ENCODE data around the gene JAZF1. TPM values are rescaled to one million over a fixed set of nuclear protein-coding genes. Genes with fewer than 3 reads are reported as not detected.
A peak's percentile ranks its signal among the peaks of the same experiment; 100 is the strongest.

The JAZF1 gene
- total and polyA plus RNA-seq, 3 experiments from 2014 or later, result 3.2 to 5.1 (median 4.9) TPM

GRCh38 chr7:28114056-28114455, 66.5 kb downstream of the JAZF1 start:
- no peak overlapping the region for H3K27ac ChIP-seq (ENCODE audit: low read depth, low read length)
- no peaks in the 10 kb centered on the region for H3K4me1 ChIP-seq (ENCODE audit: insufficient read depth, low read length)
- no peaks in the 10 kb centered on the region for H3K9me3 ChIP-seq (ENCODE audit: low read length)
- Mint-ChIP-seq H3K9me3 (no peaks in the 10 kb centered on the region), H3K27me3 (peaks cover 0 to 1% of the 10 kb centered on the region in 2 donors), H3K36me3 (peaks cover 0 to 1% (median 0%) of the 10 kb centered on the region in 3 donors), H3K27ac (no peak overlapping the region), H3K4me3 (no peak overlapping the region), H3K4me1 (peaks cover 0 to 3% (median 3%) of the 10 kb centered on the region in 3 donors)
- H3K4me3 ChIP-seq (ENCODE audit: low read length), result no peak overlapping the region
- no peaks in the 10 kb centered on the region for H3K36me3 ChIP-seq (ENCODE audit: insufficient read depth, low read length)
- H3K27me3 ChIP-seq (ENCODE audit: insufficient read depth, low read length, poor library complexity, severe bottlenecking), result no peaks in the 10 kb centered on the region
- CTCF ChIA-PET, result interaction anchor here (1.5 kb wide), 1 partner anchor 16 kb away, joined by 5 read pairs; no protein-coding TSS in a partner anchor
- POLR2A ChIA-PET, result no interaction called here
- DNase-seq, result no peak

- Mint-ChIP-seq H3K36me3 (peaks cover 0 to 1% (median 0%) of the 10 kb centered on the region in 3 donors), H3K9me3 (no peaks in the 10 kb centered on the region), H3K27ac (peak overlapping the region in 2 of 8 donors; percentile 4 to 21), H3K27me3 (peaks cover 0 to 3% of the 10 kb centered on the region in 2 donors), H3K4me3 (no peak overlapping the region), H3K4me1 (peaks cover 0 to 6% (median 3%) of the 10 kb centered on the region in 3 donors)
- no peaks in the 10 kb centered on the region for H3K27me3 ChIP-seq (ENCODE audit: insufficient read depth, low read length, poor library complexity, severe bottlenecking)
- no peaks in the 10 kb centered on the region for H3K36me3 ChIP-seq (ENCODE audit: insufficient read depth, low read length)
- no peak overlapping the region for H3K27ac ChIP-seq (ENCODE audit: low read depth, low read length)
- ChIA-PET CTCF (interaction anchor here (1.5 kb wide), 1 partner anchor 15 kb away, joined by 5 read pairs; no protein-coding TSS in a partner anchor), POLR2A (no interaction called here)
- H3K4me3 ChIP-seq (ENCODE audit: low read length), result no peak overlapping the region
- no peak for DNase-seq
- H3K4me1 ChIP-seq (ENCODE audit: insufficient read depth, low read length), result no peaks in the 10 kb centered on the region
- H3K9me3 ChIP-seq (ENCODE audit: low read length), result no peaks in the 10 kb centered on the region
Observed at GRCh38 chr7:28112883-28113540, 67.6 kb downstream of the JAZF1 start.

- no peak overlapping the region for H3K27ac Mint-ChIP-seq
- ChIA-PET CTCF (interaction anchor here (1.5 kb wide), 1 partner anchor 15 kb away, joined by 5 read pairs; no protein-coding TSS in a partner anchor), POLR2A (no interaction called here)
- no peaks in the 10 kb centered on the region for H3K27me3 ChIP-seq (ENCODE audit: insufficient read depth, low read length, poor library complexity, severe bottlenecking)
- DNase-seq, result no peak
- no peaks in the 10 kb centered on the region for H3K9me3 ChIP-seq (ENCODE audit: low read length)
- no peak overlapping the region for H3K27ac ChIP-seq (ENCODE audit: low read depth, low read length)
- no peaks in the 10 kb centered on the region for H3K9me3 Mint-ChIP-seq
- H3K36me3 ChIP-seq (ENCODE audit: insufficient read depth, low read length), result no peaks in the 10 kb centered on the region
- H3K4me3 ChIP-seq (ENCODE audit: low read length), result no peak overlapping the region
- H3K27me3 Mint-ChIP-seq, result peaks cover 0 to 3% of the 10 kb centered on the region in 2 donors
- no peaks in the 10 kb centered on the region for H3K4me1 ChIP-seq (ENCODE audit: insufficient read depth, low read length)
- peaks cover 0 to 1% (median 0%) of the 10 kb centered on the region in 3 donors for H3K36me3 Mint-ChIP-seq
- H3K4me1 Mint-ChIP-seq, result peaks cover 0 to 9% (median 3%) of the 10 kb centered on the region in 3 donors
- H3K4me3 Mint-ChIP-seq, result no peak overlapping the region
Observed at GRCh38 chr7:28112467-28112866, 68.1 kb downstream of the JAZF1 start.

- H3K27me3 ChIP-seq (ENCODE audit: insufficient read depth, low read length, poor library complexity, severe bottlenecking), result no peaks in the 10 kb centered on the region
- no peaks in the 10 kb centered on the region for H3K36me3 ChIP-seq (ENCODE audit: insufficient read depth, low read length)
- H3K36me3 Mint-ChIP-seq, result peaks cover 0 to 1% (median 0%) of the 10 kb centered on the region in 3 donors
- POLR2A ChIA-PET, result no interaction called here
- no peaks in the 10 kb centered on the region for H3K4me1 ChIP-seq (ENCODE audit: insufficient read depth, low read length)
- H3K9me3 ChIP-seq (ENCODE audit: low read length), result no peaks in the 10 kb centered on the region
- no peak overlapping the region for H3K27ac Mint-ChIP-seq
- H3K4me3 Mint-ChIP-seq, result no peak overlapping the region
- peaks cover 0 to 3% of the 10 kb centered on the region in 2 donors for H3K27me3 Mint-ChIP-seq
- DNase-seq, result no peak
- no peak overlapping the region for H3K4me3 ChIP-seq (ENCODE audit: low read length)
- CTCF ChIA-PET, result no interaction called here
- no peak overlapping the region for H3K27ac ChIP-seq (ENCODE audit: low read depth, low read length)
- no peaks in the 10 kb centered on the region for H3K9me3 Mint-ChIP-seq
- H3K4me1 Mint-ChIP-seq, result peaks cover 0 to 9% (median 3%) of the 10 kb centered on the region in 3 donors
Observed at GRCh38 chr7:28112012-28112411, 68.6 kb downstream of the JAZF1 start.

GRCh38 chr7:28110427-28111012, 70.1 kb downstream of the JAZF1 start:
- no peaks in the 10 kb centered on the region for H3K27me3 ChIP-seq (ENCODE audit: insufficient read depth, low read length, poor library complexity, severe bottlenecking)
- H3K9me3 ChIP-seq (ENCODE audit: low read length), result no peaks in the 10 kb centered on the region
- no peaks in the 10 kb centered on the region for H3K9me3 Mint-ChIP-seq
- peaks cover 0 to 2% (median 0%) of the 10 kb centered on the region in 3 donors for H3K36me3 Mint-ChIP-seq
- no peak overlapping the region for H3K4me3 Mint-ChIP-seq
- H3K27me3 Mint-ChIP-seq, result peaks cover 0 to 3% of the 10 kb centered on the region in 2 donors
- no peaks in the 10 kb centered on the region for H3K36me3 ChIP-seq (ENCODE audit: insufficient read depth, low read length)
- peaks cover 0 to 6% (median 3%) of the 10 kb centered on the region in 3 donors for H3K4me1 Mint-ChIP-seq
- no peak overlapping the region for H3K27ac ChIP-seq (ENCODE audit: low read depth, low read length)
- ChIA-PET CTCF (no interaction called here), POLR2A (no interaction called here)
- no peaks in the 10 kb centered on the region for H3K4me1 ChIP-seq (ENCODE audit: insufficient read depth, low read length)
- H3K4me3 ChIP-seq (ENCODE audit: low read length), result no peak overlapping the region
- H3K27ac Mint-ChIP-seq, result peak overlapping the region in 1 of 8 donors; percentile 92
- no peak for DNase-seq

- H3K4me1 Mint-ChIP-seq, result peaks cover 4 to 16% (median 7%) of the 10 kb centered on the region in 3 donors
- H3K4me1 ChIP-seq (ENCODE audit: insufficient read depth, low read length), result no peaks in the 10 kb centered on the region
- no peaks in the 10 kb centered on the region for H3K9me3 Mint-ChIP-seq
- POLR2A ChIA-PET, result no interaction called here
- H3K27me3 Mint-ChIP-seq, result peaks cover 0 to 3% of the 10 kb centered on the region in 2 donors
- H3K27me3 ChIP-seq (ENCODE audit: insufficient read depth, low read length, poor library complexity, severe bottlenecking), result no peaks in the 10 kb centered on the region
- no peak for DNase-seq
- CTCF ChIA-PET, result interaction anchor here (1.4 kb wide), 1 partner anchor 10 kb away, joined by 4 read pairs; no protein-coding TSS in a partner anchor
- H3K36me3 ChIP-seq (ENCODE audit: insufficient read depth, low read length), result no peaks in the 10 kb centered on the region
- no peaks in the 10 kb centered on the region for H3K9me3 ChIP-seq (ENCODE audit: low read length)
- no peak overlapping the region for H3K27ac ChIP-seq (ENCODE audit: low read depth, low read length)
- H3K4me3 Mint-ChIP-seq, result no peak overlapping the region
- H3K36me3 Mint-ChIP-seq, result peaks cover 0 to 2% (median 0%) of the 10 kb centered on the region in 3 donors
- no peak overlapping the region for H3K4me3 ChIP-seq (ENCODE audit: low read length)
- no peak overlapping the region for H3K27ac Mint-ChIP-seq
Observed at GRCh38 chr7:28108747-28109146, 71.8 kb downstream of the JAZF1 start.

GRCh38 chr7:28107960-28108359, 72.6 kb downstream of the JAZF1 start:
- ChIA-PET CTCF (interaction anchor here (1.4 kb wide), 1 partner anchor 9 kb away, joined by 4 read pairs; no protein-coding TSS in a partner anchor), POLR2A (no interaction called here)
- Mint-ChIP-seq H3K27ac (peak overlapping the region in 1 of 8 donors; percentile 94), H3K4me3 (no peak overlapping the region), H3K27me3 (peaks cover 0 to 3% of the 10 kb centered on the region in 2 donors), H3K36me3 (peaks cover 0 to 4% (median 0%) of the 10 kb centered on the region in 3 donors), H3K9me3 (no peaks in the 10 kb centered on the region), H3K4me1 (peaks cover 4 to 19% (median 7%) of the 10 kb centered on the region in 3 donors)
- Histone ChIP-seq H3K36me3 (ENCODE audit: insufficient read depth, low read length) (no peaks in the 10 kb centered on the region), H3K4me1 (ENCODE audit: insufficient read depth, low read length) (no peaks in the 10 kb centered on the region), H3K4me3 (ENCODE audit: low read length) (no peak overlapping the region), H3K27me3 (ENCODE audit: insufficient read depth, low read length, poor library complexity, severe bottlenecking) (no peaks in the 10 kb centered on the region), H3K27ac (ENCODE audit: low read depth, low read length) (no peak overlapping the region), H3K9me3 (ENCODE audit: low read length) (no peaks in the 10 kb centered on the region)
- no peak for DNase-seq

- Mint-ChIP-seq H3K27ac (peak overlapping the region in 1 of 8 donors; percentile 64), H3K36me3 (peaks cover 0 to 4% (median 0%) of the 10 kb centered on the region in 3 donors), H3K4me1 (peaks cover 4 to 19% (median 4%) of the 10 kb centered on the region in 3 donors), H3K27me3 (peaks cover 0 to 3% of the 10 kb centered on the region in 2 donors), H3K4me3 (no peak overlapping the region), H3K9me3 (no peaks in the 10 kb centered on the region)
- Histone ChIP-seq H3K4me1 (ENCODE audit: insufficient read depth, low read length) (no peaks in the 10 kb centered on the region), H3K27ac (ENCODE audit: low read depth, low read length) (no peak overlapping the region), H3K36me3 (ENCODE audit: insufficient read depth, low read length) (no peaks in the 10 kb centered on the region), H3K4me3 (ENCODE audit: low read length) (no peak overlapping the region), H3K9me3 (ENCODE audit: low read length) (no peaks in the 10 kb centered on the region), H3K27me3 (ENCODE audit: insufficient read depth, low read length, poor library complexity, severe bottlenecking) (no peaks in the 10 kb centered on the region)
- CTCF ChIA-PET, result no interaction called here
- no peak for DNase-seq
- POLR2A ChIA-PET, result no interaction called here
Observed at GRCh38 chr7:28106321-28106829, 74.2 kb downstream of the JAZF1 start.
